ENCODE results near the gene GABRG3.
"Not testable (repeated sequence)": the region's sequence is repeated elsewhere in the genome, so short reads cannot be mapped to it uniquely, and the experiment has no call there.

GABRG3 gene

DNA sequence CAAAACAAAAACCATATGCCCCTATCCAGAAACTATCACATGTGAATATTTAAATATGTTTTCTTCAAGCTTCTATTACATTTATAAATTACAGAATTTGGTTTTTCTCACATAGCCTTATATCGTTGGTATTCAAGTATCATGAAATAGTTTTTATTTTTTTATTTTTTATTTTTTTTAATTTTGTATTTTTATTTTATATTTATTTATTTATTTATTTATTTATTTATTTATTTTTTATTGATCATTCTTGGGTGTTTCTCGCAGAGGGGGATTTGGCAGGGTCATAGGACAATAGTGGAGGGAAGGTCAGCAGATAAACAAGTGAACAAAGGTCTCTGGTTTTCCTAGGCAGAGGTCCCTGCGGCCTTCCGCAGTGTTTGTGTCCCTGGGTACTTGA is 32.0 kb downstream of the GABRG3 start:
- not testable (repeated sequence) for DNase-seq

DNA sequence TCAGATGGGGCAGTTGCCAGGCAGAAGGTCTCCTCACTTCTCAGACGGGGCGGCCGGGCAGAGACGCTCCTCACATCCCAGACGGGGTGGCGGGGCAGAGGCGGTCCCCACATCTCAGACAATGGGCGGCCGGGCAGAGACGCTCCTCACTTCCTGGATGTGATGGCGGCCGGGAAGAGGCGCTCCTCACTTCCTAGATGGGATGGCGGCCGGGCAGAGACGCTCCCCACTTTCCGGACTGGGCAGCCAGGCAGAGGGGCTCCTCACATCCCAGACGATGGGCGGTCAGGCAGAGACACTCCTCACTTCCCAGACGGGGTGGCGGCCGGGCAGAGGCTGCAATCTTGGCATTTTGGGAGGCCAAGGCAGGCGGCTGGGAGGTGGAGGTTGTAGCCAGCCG is 33.2 kb downstream of the GABRG3 start:
- not testable (repeated sequence) for DNase-seq

DNA sequence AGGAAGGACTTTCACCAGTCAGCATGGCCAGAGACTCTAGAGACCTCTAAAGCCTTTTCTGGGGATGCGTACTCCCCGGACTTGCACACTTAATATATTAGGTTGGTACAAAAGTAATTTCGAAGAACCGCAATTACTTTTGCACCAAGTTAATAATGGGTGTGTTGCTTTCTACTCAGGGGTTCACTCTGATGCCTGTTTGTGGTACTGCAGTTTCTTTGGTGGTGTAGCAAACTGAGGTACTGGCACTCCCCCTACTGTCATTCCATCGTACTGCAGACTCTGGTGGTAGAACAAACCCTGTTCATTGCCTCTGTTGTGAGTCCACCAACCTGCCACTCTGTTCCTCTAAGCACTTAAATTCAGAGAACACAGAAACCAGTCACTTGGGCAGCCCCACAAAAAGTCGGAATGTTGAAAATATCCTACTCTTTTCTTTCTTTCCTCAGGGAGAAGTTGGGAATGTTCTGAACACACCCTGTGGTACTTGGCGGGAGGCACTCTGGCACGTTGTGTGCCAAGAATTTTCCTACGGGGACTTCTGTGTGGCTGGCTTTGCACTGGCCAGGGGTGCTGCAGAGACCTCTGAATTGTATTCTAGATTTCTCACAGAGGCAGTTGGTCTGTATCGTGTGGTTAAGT is 46.3 kb downstream of the GABRG3 start:
- peak in 1 of 2 donors; percentile 48 for DNase-seq

DNA sequence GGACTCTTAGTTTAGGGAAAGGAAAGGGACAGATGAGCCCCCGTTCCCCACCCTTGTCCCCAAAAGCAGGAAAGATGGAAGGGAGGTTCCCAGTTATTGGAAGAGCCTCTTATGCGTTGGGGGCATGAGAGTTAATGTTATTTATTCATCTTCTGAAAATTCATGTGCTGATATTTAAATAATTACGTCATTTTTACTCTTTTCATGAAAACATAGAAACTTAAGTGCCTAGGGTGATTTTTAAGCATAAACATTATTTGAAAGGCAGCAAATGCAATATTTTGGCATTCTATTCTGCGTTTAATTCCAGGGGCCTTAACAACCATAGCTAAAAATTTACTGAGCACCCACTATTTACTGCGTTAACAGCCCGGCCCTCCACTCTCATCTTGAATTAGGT is 48.7 kb downstream of the GABRG3 start:
- no peak for DNase-seq

DNA sequence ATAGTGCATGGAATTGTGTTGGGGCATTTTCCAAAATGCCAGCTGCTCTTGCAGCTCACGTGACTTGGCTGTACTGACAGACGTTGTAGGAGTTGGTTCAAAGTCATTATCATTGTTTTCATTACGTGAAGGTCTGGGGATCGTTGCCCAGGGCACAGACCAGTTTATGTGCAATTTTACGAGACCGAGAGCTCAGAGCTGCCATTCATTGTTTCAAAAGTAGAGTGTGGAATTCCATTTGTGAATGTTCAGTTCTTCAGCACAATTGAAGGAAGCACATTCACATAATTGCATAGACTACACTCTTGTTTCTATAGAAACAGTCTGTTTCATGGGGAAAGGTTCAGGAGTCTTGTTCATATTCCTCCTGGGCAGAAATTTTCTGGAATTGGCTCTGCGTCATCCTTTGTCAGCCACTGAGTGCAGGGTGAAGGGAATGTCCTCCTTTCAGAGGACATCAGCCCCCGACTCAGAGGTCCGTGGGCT is 54.5 kb downstream of the GABRG3 start:
- no peak for DNase-seq

DNA sequence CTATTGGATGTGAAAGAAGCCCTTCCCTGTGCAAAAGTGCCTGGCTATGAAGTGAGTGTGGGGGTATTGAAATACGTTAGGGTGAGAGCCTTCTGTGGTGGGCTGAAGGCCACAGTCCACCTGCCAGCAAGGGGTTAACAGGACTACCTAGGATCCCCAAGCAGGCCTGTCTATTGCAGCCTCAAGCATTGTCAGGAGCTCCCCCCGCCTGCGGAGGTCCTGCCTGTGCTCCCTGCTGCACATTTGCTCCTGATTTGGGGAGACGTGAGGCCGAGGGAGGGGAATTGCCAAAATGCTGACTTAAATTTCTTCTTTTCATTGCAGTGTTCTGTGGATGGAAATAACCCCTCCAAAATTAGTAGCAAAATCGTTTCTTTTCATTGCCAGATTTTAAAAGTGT is 56.2 kb downstream of the GABRG3 start:
- no peak for DNase-seq

DNA sequence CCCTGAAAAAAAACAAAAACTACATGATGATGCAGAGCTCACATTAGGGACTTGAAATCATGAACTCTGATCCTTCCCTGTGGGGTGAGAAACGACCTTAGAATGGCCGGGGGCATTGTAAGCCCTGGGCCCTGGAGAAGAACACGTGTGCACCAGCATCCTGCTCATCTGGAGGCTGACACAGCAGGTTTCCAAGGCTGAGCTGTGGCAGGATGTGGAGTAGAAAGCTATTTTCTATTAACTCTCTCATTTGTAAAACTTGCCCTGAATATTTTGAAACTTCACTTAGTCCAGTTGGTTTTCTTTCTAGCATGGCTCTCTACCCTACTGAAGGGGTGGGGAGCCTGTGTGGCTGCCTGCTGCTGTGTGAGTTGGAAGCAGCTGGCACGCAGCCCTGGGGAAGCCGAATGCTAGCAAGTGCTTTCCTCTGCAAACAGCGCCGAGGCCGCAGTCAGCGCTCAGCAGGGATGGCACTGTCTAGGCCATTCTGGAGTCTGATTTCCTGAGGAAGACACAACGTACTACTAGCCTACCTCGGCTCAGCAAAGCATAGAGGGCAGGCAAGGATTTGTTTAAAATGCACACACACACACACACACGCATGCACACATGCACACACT is 58.0 kb downstream of the GABRG3 start:
- no peak for DNase-seq

DNA sequence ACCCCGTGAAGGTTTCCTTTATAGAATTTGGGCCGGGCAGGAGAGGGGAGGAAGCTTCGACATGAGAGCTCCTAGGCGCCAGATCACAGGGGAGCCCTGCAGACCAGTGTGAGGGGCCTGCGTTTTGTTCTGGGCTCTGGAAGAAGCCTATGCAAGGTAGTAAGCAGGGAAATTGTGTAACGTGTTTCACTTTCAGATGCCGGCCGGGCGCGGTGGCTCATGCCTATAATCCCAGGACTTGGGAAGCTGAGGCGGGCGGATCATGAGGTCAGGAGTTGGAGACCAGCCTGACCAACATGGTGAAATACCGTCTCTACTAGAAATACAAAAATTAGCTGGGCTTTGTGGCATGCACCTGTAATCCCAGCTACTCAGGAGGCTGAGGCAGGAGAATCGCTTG is 65.2 kb downstream of the GABRG3 start:
- no peak for DNase-seq

DNA sequence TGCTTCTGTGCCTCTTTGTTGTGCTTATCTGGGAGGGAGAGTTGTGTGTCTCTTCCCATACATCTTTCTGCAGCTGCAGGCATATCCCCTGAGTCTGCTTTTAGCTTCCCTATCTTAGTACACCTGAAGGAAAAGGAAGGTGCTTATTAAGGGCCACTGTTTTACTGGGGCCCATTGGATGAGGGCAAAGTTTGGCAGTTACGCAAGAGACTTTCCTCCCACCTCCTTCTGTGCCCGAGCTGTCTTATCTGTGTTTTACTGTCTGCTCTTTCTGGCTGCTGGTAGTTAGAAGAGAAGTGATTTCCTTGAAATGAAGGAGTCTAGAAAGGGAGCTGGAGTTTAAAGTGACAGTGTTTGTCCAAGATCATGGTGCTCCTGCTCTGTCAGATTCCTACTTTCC is 66.5 kb downstream of the GABRG3 start:
- no peak for DNase-seq

DNA sequence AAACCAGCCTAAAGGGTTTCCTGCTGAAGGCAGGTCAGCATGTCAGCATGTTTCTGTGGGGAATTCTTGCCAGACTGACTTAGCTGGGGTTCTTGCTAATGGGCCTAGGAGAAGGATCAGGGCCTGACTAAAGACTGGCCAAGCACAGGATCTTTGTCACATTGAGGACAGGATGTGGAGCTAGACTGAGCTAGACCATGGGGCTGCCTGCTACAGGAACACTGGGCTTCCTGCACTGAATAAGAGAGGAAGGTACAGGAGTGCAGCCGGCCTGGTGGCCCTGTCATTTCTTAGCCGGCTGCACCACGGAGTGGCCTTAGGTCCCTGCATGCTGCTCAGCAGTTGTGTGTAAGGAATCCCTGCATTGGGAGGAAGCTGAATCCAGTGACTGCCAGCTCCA is 68.2 kb downstream of the GABRG3 start:
- DNase-seq, result no peak

DNA sequence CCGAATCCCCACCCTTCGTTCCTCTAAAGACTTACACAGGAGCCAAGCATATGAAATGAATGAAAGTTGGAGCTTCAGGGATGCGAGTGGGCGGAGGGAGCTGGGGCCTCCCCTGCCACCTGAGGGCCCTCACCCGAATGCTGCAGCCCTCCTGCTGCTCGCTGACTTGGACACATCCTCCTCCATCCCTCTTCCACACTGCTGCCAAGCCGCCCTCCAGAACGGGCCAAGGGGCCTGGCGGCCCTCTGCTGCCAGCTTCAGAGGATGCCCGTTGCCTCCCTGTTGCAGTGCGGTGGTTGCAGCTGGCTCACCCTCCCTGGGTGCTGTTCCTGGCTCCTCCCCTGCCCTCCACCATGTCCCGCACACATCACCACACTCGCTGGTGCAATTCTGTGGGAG is 71.2 kb downstream of the GABRG3 start:
- no peak for DNase-seq

DNA sequence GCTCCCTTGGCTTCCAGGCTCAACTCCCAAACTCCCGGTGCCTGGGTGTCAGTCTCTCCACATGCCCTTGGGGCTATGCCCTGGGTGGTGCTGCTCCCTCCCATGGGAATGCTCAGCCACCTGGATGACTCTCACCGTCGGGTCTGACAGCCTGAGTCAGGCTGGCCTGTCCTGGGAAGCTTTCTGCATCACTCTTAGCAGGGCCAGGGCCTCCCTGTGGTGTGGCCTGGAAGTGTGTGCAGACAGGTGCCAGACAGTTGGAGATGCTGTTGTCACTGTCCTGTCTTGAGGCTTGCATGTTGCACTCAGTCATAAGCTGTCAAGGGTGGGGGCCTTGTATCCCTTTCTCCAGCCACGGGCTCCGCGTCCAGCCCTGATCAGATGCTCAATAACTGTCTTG is 71.7 kb downstream of the GABRG3 start:
- no peak for DNase-seq

DNA sequence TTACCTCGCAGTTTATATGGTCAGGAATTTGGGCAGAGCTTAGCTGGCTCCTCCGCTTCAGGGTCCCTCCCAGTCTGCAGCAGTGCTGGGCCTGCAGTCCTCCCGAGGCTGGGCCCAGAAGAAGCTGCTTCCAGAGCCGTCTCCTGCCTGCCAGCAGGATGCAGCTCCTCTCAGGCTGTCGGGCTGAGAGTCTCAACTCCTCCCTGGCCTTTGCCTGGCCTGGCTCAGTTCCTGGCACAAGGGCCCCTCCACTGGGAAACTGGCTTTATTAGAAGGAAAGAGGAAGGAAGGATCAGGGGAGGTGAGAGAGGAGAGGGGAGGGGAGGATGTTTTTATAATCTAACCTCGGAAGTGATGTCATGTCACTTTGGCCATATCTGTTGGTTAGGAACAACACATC is 72.8 kb downstream of the GABRG3 start:
- no peak for DNase-seq

DNA sequence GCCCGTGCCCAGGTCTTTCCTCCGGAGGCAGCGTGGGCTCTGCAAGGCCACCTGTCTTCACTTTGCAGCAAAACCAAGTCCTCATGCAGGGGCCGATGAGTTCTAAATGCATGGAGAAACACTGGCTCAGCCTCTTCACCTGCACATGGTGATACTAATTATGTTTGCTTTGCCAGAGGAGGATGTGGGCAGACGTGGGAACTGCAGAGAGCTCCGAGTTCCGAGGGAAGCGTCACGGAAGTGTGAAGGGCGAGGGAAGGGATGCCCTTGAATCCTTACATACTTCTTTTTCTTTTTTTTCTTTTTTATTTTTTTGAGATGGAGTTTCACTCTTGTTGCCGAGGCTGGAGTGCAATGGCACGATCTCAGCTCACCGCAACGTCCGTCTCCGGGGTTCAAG is 74.8 kb downstream of the GABRG3 start:
- no peak for DNase-seq

DNA sequence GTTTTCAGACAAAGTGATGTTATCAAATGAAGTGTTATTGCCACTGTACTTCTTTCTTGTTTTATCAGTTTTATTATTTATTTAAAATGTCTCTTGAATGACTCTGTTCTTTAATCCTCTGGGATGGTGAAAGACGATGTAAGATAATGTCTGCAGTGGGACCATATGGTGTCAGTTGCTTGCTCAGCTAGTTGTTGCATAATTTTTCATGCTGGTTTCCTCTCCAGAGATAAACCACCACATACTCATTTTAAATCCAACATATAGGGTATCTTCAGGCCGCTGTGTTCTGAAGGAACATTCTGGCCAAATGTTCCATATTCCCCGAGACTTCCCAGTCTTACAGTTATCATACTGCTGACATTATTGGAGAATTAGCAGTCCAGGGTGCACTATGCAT is 75.9 kb downstream of the GABRG3 start:
- no peak for DNase-seq

DNA sequence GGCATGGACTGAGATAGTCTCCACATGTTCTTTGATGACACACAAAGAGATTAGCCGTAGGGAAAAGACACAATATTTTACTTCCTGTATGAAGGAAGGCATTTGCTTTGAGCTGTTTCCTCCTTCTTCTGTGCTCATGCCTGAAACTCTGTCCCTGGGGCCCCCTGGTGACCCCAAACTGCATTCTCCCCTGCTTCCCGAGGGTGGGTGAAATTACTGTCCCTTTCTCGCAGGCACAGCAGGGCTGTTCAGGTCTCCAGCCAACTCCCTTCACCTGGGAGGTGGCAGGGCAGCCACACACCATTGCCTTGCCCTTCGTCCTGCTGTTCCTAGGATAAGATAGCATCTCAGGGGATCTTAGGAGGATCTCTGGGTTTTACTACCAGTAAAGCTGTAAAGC is 79.2 kb downstream of the GABRG3 start:
- no peak for DNase-seq

DNA sequence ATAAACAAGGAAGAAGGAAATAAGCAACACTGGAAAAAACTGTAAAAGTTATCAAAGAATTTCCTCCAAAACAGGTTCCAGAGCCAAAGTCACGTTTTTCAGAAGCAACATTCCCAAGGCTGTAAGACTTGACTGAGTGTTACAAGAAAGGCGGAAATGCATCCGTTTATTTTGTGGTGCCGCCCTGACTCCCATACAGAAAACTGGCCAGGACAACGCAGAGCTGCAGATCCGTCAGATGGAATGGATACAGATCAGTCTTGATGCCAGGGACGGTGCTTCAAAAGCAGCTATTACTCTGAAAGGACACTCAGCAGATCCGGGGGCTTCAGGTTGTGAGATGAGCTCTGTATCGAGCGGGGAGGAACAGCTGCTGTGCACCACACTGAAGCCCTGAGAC is 83.4 kb downstream of the GABRG3 start:
- no peak for DNase-seq

DNA sequence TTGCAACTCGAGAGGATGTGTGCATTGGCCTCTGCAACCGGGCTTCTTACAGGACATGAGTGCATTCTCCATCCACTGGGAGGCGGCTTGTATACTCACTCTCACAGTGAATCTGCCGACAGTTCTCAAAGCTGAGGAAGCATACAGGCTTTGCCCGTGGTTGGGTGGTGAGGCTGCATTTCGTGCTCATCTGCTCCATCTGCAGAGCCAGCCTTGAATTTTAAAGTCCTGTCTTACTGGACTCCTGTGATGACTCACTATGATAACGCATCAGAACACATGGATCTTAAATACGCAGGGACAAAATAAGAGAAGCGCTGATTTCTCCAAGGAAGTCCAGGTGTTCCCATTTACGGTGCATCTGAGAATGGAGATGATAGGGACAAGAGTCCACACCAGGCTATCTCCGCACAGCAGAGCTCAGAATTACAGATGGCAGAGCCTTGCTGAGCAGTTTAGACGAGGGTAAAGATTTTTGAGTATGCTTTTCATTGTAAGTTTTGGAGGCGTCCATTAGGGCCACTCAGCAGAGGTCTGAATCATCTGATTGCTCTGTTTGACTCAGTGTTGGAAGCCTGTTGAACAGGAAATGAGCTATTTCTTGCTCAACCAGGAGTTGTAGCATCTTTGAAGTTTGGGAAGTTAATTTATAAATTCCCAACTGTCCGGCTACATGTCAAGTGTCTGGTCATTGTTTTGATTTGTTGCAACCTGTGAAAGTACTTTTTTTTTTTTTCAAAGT is 87.1 kb downstream of the GABRG3 start:
- DNase-seq, result no peak

DNA sequence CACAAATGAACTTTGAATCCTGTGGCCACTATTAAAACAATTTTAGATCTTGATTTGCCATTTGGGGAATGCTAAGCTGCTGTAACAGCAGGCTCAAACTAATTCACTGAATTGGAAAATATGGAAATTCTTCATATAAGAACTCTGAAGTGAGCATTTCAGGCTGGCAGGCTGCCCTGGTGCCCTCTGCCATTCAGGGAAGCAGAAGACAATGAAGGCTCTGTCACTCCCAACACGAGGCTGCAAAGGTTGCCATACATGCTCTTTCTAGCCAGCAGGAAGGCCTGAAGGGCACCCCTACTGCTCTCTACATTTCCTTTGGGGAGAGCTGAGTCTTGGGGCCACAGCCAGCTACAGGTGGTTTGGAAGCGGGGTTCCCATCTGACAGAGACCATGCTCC is 88.0 kb downstream of the GABRG3 start:
- no peak for DNase-seq

DNA sequence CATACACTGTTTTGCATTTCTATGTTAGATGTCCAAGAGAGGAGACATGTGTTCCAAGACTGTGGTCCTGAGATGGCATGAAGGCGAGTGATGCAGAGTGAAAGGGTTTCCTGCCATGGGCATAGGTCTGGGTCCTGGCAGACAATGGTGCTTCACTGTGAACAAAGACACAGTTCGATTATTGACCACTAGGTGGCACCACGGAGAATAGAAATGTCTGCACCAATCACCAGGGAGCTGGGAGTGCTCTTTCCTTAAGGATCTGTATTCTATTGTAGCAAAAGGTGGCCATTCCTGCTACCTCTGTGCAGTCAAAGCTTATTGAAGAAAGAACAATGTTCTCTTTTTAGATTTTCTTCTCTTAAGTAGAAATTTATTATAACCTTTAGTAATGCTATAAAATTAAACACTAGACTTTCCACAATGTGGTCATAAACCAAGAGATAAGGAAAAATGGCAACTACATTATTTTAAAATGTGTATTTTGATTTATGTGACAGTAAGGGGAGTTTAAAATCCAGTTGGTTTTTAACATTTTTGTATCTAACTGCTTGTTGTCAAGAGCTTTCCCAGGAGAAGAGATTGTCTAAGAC is 88.7 kb downstream of the GABRG3 start:
- DNase-seq, result peak; percentile 22 to 35

DNA sequence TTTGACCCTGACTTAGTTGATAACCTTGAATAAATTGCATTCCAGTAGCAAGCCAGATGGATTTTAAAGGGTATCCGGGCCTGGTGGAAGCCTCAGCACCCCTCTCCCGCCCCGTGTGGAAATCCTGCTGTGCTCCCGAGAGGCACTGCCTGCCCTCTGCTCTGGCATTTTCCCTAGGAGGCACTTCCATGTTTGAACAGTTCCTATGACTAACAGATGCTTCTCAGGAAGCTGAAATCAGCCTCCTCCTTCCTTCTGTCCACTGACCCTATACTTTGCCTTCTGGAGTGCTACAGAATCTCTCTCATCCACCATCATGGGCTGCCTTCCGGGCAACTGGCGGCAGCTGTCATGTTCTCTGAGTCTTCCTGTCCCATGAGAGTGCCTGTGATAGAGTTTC is 90.8 kb downstream of the GABRG3 start:
- DNase-seq, result no peak

DNA sequence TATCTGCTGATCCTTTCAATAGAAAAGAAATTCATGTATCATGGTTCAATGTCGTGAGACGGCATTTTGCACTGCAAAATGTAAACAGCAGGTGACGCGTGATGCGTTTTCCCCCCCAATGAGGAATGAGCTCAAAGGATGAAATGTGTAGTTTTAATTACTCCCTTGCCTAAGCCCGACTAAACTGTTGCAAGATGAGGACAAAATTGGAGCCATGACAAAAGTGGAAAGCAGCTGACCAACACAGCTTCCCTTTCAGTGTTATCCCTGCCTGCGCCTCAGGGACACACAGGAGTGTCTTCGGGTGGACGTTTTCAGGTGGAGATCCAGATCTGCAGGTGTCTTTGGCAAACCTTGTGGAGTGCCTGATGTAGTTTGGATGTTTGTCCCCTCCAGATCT is 92.0 kb downstream of the GABRG3 start:
- no peak for DNase-seq

DNA sequence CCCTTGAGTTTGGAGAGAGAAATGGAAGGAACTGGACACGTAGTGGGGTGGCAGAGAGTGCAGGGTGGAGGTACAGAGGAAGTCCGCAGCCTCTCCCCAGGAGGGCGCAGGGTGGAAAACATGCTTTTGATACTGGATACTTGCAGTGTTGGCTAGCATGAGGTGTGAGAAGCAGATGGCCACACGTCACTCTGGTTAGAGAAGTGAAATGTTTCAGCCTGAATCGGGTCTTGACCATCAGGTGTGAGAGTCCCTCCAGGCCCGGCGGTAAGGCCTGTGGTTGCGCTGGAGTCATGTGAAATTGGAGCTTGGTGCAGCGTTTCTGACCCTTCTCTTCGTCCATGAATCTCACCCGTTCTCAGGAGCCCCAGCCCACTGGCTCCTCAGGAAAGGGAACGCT is 93.1 kb downstream of the GABRG3 start:
- no peak for DNase-seq

DNA sequence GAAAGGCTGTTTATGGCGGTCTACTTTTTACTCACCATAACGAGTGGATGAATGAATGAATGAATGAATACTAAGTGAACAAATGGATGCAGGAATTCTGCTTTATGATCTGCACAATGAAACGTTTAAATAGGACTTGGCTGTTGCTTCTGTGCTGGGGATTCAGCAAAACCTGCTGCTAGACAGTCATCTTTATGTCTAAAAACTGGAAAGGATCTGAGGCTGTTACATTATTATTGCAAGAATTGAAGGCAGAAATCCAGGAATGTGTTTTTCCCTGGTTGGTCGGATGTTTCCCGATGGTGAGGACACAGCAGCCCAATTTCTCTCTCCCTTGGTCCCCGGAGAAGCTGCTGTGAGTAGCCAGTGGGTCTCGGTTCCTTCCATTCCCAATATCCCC is 94.2 kb downstream of the GABRG3 start:
- no peak for DNase-seq
